PC-3 (cell line): ENCODE results near the gene RGS9. TPM values are rescaled to one million over a fixed set of nuclear protein-coding genes. Genes with fewer than 3 reads are reported as not detected.

ENCODE experiments used
- ATAC-seq: fragments of 200-7000 bp; cut with Tn5 transposase; 2 replicates; pipeline ENCODE4 v1.9.1; 2020; ENCODE audit warnings: mild to moderate bottlenecking, moderate library complexity
- BruUV-seq: library from RNA; stranded (reverse); fragments of 400-500 nt; replicated peaks from 2 replicates; lab custom pipeline; 2021; lab: Mats Ljungman, UMichigan
- CTCF ChIA-PET: fragments of 300-600 bp; sonication (Branson Sonifier 250); formaldehyde crosslinking; loops from one replicate; lab custom pipeline; 2022; ENCODE audit warnings: antibody characterized with exemption; lab: Charles Lee
- POLR2A ChIA-PET: fragments of 300-600 bp; sonication (Branson Sonifier 250); formaldehyde crosslinking; loops from one replicate; lab custom pipeline; 2022; ENCODE audit warnings: antibody characterized with exemption; ENCODE audit not compliant: unreplicated experiment; lab: Charles Lee
- DNase-seq: peaks from one replicate; pipeline ENCODE4 v3.0.0-alpha.2; 2015
- H2AFZ ChIP-seq: fragments of 300-600 bp; sonication (generic); 2 replicates; pipeline ENCODE4 v1.6.0; 2016; ENCODE audit warnings: antibody characterized with exemption, low read length
- H3F3A ChIP-seq: fragments of 300-600 bp; sonication (generic); one replicate; pipeline ENCODE4 v1.6.0; 2017; ENCODE audit warnings: antibody characterized with exemption, low read length, control low read depth, mild to moderate bottlenecking; ENCODE audit not compliant: unreplicated experiment
- H3K27ac ChIP-seq: fragments of 300-600 bp; sonication (generic); 2 replicates; pipeline ENCODE4 v1.5.1; 2016; ENCODE audit warnings: mild to moderate bottlenecking, low read length
- H3K27me3 ChIP-seq: fragments of 300-600 bp; sonication (generic); 2 replicates; pipeline ENCODE4 v1.6.1; 2016; ENCODE audit warnings: low read length, mixed read lengths
- H3K36me3 ChIP-seq: fragments of 300-600 bp; sonication (generic); 2 replicates; pipeline ENCODE4 v1.6.1; 2016; ENCODE audit warnings: low read depth, mixed run types, low read length, mixed read lengths
- H3K4me1 ChIP-seq: fragments of 300-600 bp; sonication (generic); 2 replicates; pipeline ENCODE4 v1.5.1; 2016; ENCODE audit warnings: low read length; ENCODE audit not compliant: insufficient read depth
- H3K4me2 ChIP-seq: fragments of 300-600 bp; sonication (generic); 2 replicates; pipeline ENCODE4 v1.6.0; 2016; ENCODE audit warnings: low read length
- H3K4me3 ChIP-seq: fragments of 300-600 bp; sonication (generic); 2 replicates; pipeline ENCODE4 v1.5.1; 2016; ENCODE audit warnings: mild to moderate bottlenecking, low read length, mixed read lengths
- H3K79me2 ChIP-seq: fragments of 300-600 bp; sonication (generic); 2 replicates; pipeline ENCODE4 v1.6.1; 2017; ENCODE audit warnings: low read length, mixed read lengths
- H3K9ac ChIP-seq: fragments of 300-600 bp; sonication (generic); 2 replicates; pipeline ENCODE4 v1.6.0; 2016; ENCODE audit warnings: mild to moderate bottlenecking, low read length
- H3K9me2 ChIP-seq: fragments of 300-600 bp; sonication (generic); replicated peaks from 2 replicates; pipeline ENCODE4 v1.6.1; 2016; ENCODE audit warnings: mixed run types, low read length, mixed read lengths
- H3K9me3 ChIP-seq: fragments of 300-600 bp; sonication (generic); 2 replicates; pipeline ENCODE4 v1.6.1; 2016; ENCODE audit warnings: low read length, mixed read lengths
- H4K20me1 ChIP-seq: fragments of 300-600 bp; sonication (generic); 2 replicates; pipeline ENCODE4 v1.6.1; 2016; ENCODE audit warnings: low read length, mixed read lengths
- CTCF ChIP-seq: fragments of 300-600 bp; sonication (generic); conservative IDR thresholded peaks from 2 replicates; pipeline ENCODE4 v1.5.1; 2017; ENCODE audit warnings: antibody characterized with exemption, low read depth, mild to moderate bottlenecking, low read length
- EZH2 ChIP-seq: fragments of 300-600 bp; sonication (generic); IDR thresholded peaks from one replicate; pipeline ENCODE4 v1.6.1; 2017; ENCODE audit warnings: antibody characterized with exemption, mild to moderate bottlenecking, low read length; ENCODE audit not compliant: unreplicated experiment
- EZH2phosphoT487 ChIP-seq: fragments of 300-600 bp; sonication (generic); IDR thresholded peaks from 2 replicates; pipeline ENCODE4 v1.6.1; 2018; ENCODE audit warnings: mild to moderate bottlenecking, antibody characterized with exemption, low read length, borderline replicate concordance
- intact Hi-C: fragments of 100-400 bp; cut with micrococcal nuclease; formaldehyde crosslinking; loops from 2 replicates; pipeline ENCODE4 v1.9.0; 2023
- total RNA-seq: library from RNA; depleted of rRNA; stranded (reverse); fragments of >200 nt; gene quantifications from 2 replicates; pipeline ENCODE4 v1.2.3, GENCODE V29; 2014

The RGS9 gene
- total RNA-seq, 1 experiment from 2014 or later: 2.7 TPM

- Histone ChIP-seq H3F3A (no peaks in the 10 kb centered on the region), H3K4me3 (no peak overlapping the region), H3K4me2 (no peak overlapping the region), H3K9ac (no peak overlapping the region), H2AFZ (no peak overlapping the region), H3K9me3 (no peaks in the 10 kb centered on the region), H3K79me2 (no peaks in the 10 kb centered on the region), H3K27ac (no peak overlapping the region), H3K9me2 (no peaks in the 10 kb centered on the region), H4K20me1 (no peaks in the 10 kb centered on the region), H3K36me3 (no peaks in the 10 kb centered on the region), H3K27me3 (no peaks in the 10 kb centered on the region), H3K4me1 (peaks cover 7% of the 10 kb centered on the region; the same call in 1 of the 2 replicates)
- TF ChIP-seq EZH2 (no peak), EZH2phosphoT487 (no peak), CTCF (no peak)
- ChIA-PET POLR2A (no interaction called here), CTCF (no interaction called here)
- intact Hi-C loops: no loop called here
- BruUV-seq: no TSS peak
- no peak for DNase-seq
- ATAC-seq: no peak
Measured at GRCh38 chr17:65142247-65142646, 5.1 kb downstream of the RGS9 start.

- Histone ChIP-seq H3K4me1 (no peaks in the 10 kb centered on the region), H3K9me2 (no peaks in the 10 kb centered on the region), H3K27me3 (no peaks in the 10 kb centered on the region), H2AFZ (no peak overlapping the region), H3F3A (no peaks in the 10 kb centered on the region), H3K27ac (no peak overlapping the region), H4K20me1 (no peaks in the 10 kb centered on the region), H3K4me3 (no peak overlapping the region), H3K9ac (no peak overlapping the region), H3K79me2 (no peaks in the 10 kb centered on the region), H3K9me3 (no peaks in the 10 kb centered on the region), H3K4me2 (no peak overlapping the region), H3K36me3 (no peaks in the 10 kb centered on the region)
- no peak for DNase-seq
- no peak for ATAC-seq
- BruUV-seq: no TSS peak
- POLR2A ChIA-PET: no interaction called here
- CTCF ChIA-PET: no interaction called here
- intact Hi-C loops: no loop called here
- no peak for TF ChIP-seq CTCF
- TF ChIP-seq EZH2phosphoT487: no peak
- no peak for TF ChIP-seq EZH2
Measured at GRCh38 chr17:65143889-65144604, 6.9 kb downstream of the RGS9 start.

- BruUV-seq: no TSS peak
- H3K9ac ChIP-seq: no peak overlapping the region
- H3K36me3 ChIP-seq: no peaks in the 10 kb centered on the region
- H2AFZ ChIP-seq: no peak overlapping the region
- no peaks in the 10 kb centered on the region for H3K9me3 ChIP-seq
- ATAC-seq (no peak), DNase-seq (no peak)
- H3K27ac ChIP-seq: no peak overlapping the region
- no peaks in the 10 kb centered on the region for H3K79me2 ChIP-seq
- ChIA-PET POLR2A (no interaction called here), CTCF (no interaction called here)
- intact Hi-C loops: no loop called here
- H4K20me1 ChIP-seq: no peaks in the 10 kb centered on the region
- H3F3A ChIP-seq: no peaks in the 10 kb centered on the region
- no peaks in the 10 kb centered on the region for H3K4me1 ChIP-seq
- H3K27me3 ChIP-seq: no peaks in the 10 kb centered on the region
- H3K9me2 ChIP-seq: no peaks in the 10 kb centered on the region
- H3K4me3 ChIP-seq: no peak overlapping the region
- TF ChIP-seq CTCF (no peak), EZH2phosphoT487 (no peak)
- no peak overlapping the region for H3K4me2 ChIP-seq
Measured at GRCh38 chr17:65145743-65146142, 8.6 kb downstream of the RGS9 start.
